GM06990 (cell line): ENCODE data around the gene DCAF6.

Experiments
- DNase-seq: peaks from one replicate; pipeline ENCODE4 v3.0.0-alpha.2; 2011; ENCODE audit not compliant: insufficient read length; ENCODE audit errors: extremely low read depth
- H3K27me3 ChIP-seq: replicated peaks from 2 replicates; pipeline ENCODE4 v1.6.0; 2011; ENCODE audit warnings: low read length; ENCODE audit not compliant: control insufficient read depth, insufficient read depth
- H3K36me3 ChIP-seq: 2 replicates; pipeline ENCODE4 v1.5.1; 2011; ENCODE audit warnings: low read length; ENCODE audit not compliant: control insufficient read depth, insufficient read depth
- H3K4me3 ChIP-seq: replicated peaks from 2 replicates; pipeline ENCODE4 v1.5.1; 2011; ENCODE audit warnings: low read depth, mild to moderate bottlenecking, control low read depth, low read length
- TF ChIP-seq, protein P1 (sequence below): IDR thresholded peaks from 2 replicates; pipeline ENCODE4 v1.5.1; 2011; ENCODE audit warnings: low read length, control low read depth, mild to moderate bottlenecking, inconsistent platforms; ENCODE audit not compliant: insufficient read depth, poor library complexity, severe bottlenecking

Gene DCAF6

DNA sequence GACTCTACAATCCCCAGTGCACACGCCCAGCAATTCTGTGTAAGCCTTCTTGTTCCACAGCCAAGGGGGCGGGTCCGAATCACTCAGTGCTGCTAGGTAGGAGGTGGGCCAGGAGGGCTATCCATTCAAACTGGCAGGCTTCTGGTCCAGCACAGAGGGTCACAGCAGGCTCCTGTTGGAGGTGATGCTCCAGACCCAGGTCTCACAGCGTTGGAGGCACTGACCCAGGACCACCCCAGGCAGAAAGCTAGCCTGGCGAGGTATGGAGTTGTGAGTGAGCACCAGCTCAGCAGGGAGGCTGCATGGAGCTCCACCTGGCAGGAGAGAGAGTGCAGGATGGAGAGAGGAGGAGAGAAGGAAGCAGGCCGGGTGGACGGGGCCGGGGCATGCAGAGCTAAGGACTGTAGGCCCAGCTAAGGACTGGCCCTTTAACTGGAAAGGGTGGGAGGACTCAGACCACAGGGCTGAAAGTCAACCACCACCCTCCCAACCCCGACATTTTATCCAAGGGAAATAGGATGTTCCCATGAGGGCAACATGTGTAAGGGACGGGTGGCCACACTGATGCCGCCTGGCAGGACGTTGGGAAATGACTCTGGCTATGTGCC lies 161.5 kb downstream of the DCAF6 start:
- H3K36me3 ChIP-seq, result no peaks in the 10 kb centered on the region
- TF ChIP-seq, protein P1, sequence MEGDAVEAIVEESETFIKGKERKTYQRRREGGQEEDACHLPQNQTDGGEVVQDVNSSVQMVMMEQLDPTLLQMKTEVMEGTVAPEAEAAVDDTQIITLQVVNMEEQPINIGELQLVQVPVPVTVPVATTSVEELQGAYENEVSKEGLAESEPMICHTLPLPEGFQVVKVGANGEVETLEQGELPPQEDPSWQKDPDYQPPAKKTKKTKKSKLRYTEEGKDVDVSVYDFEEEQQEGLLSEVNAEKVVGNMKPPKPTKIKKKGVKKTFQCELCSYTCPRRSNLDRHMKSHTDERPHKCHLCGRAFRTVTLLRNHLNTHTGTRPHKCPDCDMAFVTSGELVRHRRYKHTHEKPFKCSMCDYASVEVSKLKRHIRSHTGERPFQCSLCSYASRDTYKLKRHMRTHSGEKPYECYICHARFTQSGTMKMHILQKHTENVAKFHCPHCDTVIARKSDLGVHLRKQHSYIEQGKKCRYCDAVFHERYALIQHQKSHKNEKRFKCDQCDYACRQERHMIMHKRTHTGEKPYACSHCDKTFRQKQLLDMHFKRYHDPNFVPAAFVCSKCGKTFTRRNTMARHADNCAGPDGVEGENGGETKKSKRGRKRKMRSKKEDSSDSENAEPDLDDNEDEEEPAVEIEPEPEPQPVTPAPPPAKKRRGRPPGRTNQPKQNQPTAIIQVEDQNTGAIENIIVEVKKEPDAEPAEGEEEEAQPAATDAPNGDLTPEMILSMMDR, result no peak
- no peak overlapping the region for H3K4me3 ChIP-seq
- H3K27me3 ChIP-seq, result peaks cover 2% of the 10 kb centered on the region
- DNase-seq, result no peak

DNA sequence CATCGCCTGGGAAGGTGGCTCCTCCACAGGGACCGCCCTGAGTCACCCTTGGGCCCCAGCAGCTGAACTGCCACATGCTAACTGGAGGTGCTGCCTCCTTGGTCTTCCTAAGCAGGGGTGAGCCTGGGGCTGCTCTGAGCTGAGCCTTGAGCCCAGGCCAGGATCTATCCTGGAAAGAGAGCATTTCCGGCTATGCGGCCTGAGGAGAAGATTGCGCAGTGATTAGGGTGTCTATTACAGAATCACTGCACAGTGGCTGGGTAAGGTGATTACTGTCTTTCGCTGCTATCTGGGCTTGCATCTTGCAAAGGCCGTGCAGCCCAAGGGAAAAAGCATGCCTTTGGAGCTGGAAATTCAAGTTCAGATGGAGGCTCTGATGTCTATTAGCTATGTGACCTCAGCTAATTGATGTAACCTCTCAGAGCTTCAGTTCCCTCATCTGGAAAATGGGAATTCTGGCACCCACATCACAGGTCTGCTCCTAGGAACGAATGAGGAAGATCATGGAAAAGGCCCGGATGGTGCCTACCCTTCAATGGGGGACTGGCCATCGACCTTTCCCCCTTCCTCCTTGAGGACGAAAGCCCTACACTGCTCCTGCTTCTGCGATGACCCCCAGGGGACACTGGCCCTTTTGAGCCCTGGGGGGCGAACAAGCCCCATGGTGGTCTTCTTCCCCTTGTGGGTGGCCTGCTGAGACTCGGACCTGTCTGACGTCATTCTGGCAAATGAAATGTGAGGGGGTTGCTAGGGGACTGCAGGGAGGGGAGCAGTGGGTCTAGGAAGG lies 162.2 kb downstream of the DCAF6 start:
- DNase-seq, result no peak
- peaks cover 2% of the 10 kb centered on the region for H3K27me3 ChIP-seq
- no peaks in the 10 kb centered on the region for H3K36me3 ChIP-seq
- H3K4me3 ChIP-seq, result no peak overlapping the region
- TF ChIP-seq, protein P1, result no peak

DNA sequence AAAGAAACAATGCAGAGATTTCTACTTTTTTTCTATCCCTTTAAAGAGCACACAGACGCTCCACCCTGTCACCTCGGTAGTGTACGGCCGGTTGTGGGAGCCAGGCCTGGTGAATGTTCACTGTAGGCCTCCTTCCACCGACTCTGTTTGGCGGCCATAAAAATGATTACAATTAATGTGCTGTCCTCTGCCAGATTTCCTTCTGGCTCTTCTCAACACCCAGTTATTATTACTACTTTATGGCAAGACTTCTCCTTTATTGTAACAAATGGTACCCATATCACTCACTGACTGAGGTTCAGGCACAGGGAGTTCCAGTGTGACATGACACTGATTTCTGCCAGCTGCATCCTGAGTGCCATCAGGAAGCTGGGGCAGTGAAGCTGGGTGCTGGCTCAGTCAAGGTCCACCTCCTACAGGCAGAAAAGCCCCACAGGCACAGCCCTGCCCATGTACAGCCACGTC lies 162.9 kb downstream of the DCAF6 start:
- peaks cover 2% of the 10 kb centered on the region for H3K27me3 ChIP-seq
- H3K36me3 ChIP-seq, result no peaks in the 10 kb centered on the region
- H3K4me3 ChIP-seq, result no peak overlapping the region
- no peak for DNase-seq
- TF ChIP-seq, protein P1, result no peak

DNA sequence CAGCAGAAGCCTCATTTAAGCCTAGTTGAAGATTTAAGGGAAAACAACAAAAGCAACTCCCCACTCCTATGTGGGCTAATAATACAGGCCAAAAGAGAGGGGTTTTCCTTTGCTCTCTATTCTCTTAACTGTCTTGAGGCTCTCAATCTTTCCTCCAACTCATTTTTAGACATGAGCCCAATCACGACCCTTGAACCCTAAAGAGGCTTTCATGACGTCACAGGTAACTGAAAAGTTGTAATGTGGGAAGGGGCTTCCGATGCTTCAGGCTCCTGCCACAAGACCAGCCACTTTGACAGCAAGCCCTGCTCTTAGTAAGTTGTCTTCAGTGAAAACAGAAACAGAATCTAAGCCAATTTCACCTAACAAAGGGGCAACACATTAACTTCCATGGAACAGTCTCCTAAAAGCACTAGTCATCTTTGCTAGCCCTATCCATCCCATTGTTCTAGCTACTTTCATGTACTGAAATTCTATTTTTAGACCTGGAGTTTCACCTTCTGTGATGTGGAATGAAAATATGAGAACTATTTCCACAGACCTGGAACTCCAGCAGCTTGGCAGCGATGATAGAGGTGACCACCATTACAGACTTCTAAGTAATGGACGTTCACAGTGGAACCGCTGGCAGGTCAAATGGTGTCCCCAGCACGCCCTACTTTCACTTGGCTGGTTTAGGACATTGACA lies 164.0 kb downstream of the DCAF6 start:
- no peaks in the 10 kb centered on the region for H3K36me3 ChIP-seq
- no peak for DNase-seq
- no peak overlapping the region for H3K4me3 ChIP-seq
- TF ChIP-seq, protein P1, result no peak
- peaks cover 4% of the 10 kb centered on the region for H3K27me3 ChIP-seq

DNA sequence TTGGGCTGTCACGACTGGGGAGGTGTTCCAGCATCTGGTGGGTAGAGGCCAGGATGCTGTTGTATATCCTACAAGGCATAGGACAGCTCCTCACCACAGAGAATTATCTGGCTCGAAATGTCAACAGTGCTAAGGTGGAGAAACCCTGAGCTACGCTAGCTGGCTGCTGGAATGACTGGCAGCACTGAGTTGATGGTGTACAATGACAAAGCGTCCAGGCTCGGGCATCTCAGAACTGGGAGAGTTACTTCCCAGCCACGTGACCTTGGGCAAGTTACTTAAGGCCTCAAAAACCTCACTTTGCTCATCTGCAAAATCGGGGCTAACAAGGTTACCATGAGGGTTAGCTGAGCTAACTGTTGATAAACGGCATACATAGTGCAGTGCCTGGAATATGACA lies 164.9 kb downstream of the DCAF6 start:
- TF ChIP-seq, protein P1, result no peak
- no peak overlapping the region for H3K4me3 ChIP-seq
- no peaks in the 10 kb centered on the region for H3K36me3 ChIP-seq
- H3K27me3 ChIP-seq, result peaks cover 2% of the 10 kb centered on the region
- no peak for DNase-seq
